ENCODE results near the gene TRABD2A. TPM values are rescaled to one million over a fixed set of nuclear protein-coding genes. Genes with fewer than 3 reads are reported as not detected.

Gene TRABD2A
- total RNA-seq, 1 experiment from 2014 or later, result 1.7 TPM

DNA sequence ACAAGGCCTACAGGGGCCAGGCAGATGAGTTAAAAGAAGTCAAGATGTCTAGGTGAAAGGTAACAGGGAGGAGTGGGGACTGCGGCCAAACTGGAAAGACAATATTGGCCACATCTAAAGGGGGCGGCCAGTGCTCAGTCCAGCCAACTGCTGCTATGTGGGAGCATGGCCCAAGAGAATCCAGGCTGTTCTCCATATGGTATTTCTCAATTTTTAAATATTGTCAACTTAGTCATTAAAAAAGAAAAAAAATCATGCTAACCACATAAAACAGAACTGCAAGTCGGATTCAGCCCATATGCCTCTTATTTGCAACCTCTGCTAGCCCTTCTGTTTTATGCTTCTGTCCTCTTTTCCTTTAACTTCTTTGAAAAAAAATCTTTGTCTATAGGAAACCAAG lies 14.8 kb downstream of the TRABD2A start:
- Histone ChIP-seq H2AFZ (ENCODE audit: low read length) (no peak overlapping the region), H3K18ac (ENCODE audit: insufficient read length, low read depth, low read length) (no peak overlapping the region), H3K4ac (ENCODE audit: low read depth, low read length) (no peak overlapping the region), H3K27me3 (ENCODE audit: insufficient read depth, low read length) (no peaks in the 10 kb centered on the region), H2BK20ac (ENCODE audit: low read depth, low read length, poor library complexity, severe bottlenecking) (no peak overlapping the region), H3K14ac (ENCODE audit: insufficient read depth, low read length) (no peak overlapping the region), H3K23me2 (ENCODE audit: insufficient read length, low read depth, low read length, poor library complexity, severe bottlenecking) (no peaks in the 10 kb centered on the region), H3K9me3 (ENCODE audit: control insufficient read depth, low read depth, low read length) (no peaks in the 10 kb centered on the region), H3K27ac (ENCODE audit: insufficient read length, low read depth, low read length) (no peak overlapping the region), H3K56ac (ENCODE audit: insufficient read length, low read depth, low read length) (no peak overlapping the region), H4K20me1 (ENCODE audit: control insufficient read depth, insufficient read depth, insufficient read length) (no peaks in the 10 kb centered on the region), H3K4me1 (ENCODE audit: insufficient read depth, low read length) (no peaks in the 10 kb centered on the region), H3K9ac (ENCODE audit: extremely low read depth, insufficient read length, low read length) (no peak overlapping the region), H3K79me1 (ENCODE audit: insufficient read depth, low read depth, low read length, poor library complexity, severe bottlenecking) (no peaks in the 10 kb centered on the region), H4K91ac (ENCODE audit: insufficient read length, low read depth, low read length) (no peak overlapping the region), H2AK5ac (ENCODE audit: insufficient read length, low read length) (no peak overlapping the region), H2BK5ac (ENCODE audit: insufficient read length, low read length) (no peak overlapping the region), H3K23ac (ENCODE audit: insufficient read length, low read depth, low read length) (no peak overlapping the region), H4K8ac (replicated peaks; ENCODE audit: insufficient read length, low read depth, low read length) (no peak overlapping the region), H3K4me2 (ENCODE audit: insufficient read depth, insufficient read length, low read length) (no peak overlapping the region), H2BK15ac (ENCODE audit: low read depth, low read length) (no peak overlapping the region), H4K5ac (ENCODE audit: insufficient read length, low read depth, low read length) (no peak overlapping the region), H2BK120ac (ENCODE audit: low read depth, low read length, poor library complexity, severe bottlenecking) (no peak overlapping the region), H2BK12ac (ENCODE audit: insufficient read length, low read depth, low read length) (no peak overlapping the region), H3K79me2 (ENCODE audit: insufficient read depth, low read length) (no peaks in the 10 kb centered on the region), H3T11ph (ENCODE audit: low read length) (no peak overlapping the region)
- Mint-ChIP-seq H3K36me3 (ENCODE audit: insufficient read depth in 1 of 3, low read depth in 3 of 3) (no peaks in the 10 kb centered on the region; a peak in 1 of 7 replicates), H3K27me3 (ENCODE audit: low read depth) (peaks cover 64% of the 10 kb centered on the region), H3K9me3 (peaks cover 0 to 2% of the 10 kb centered on the region in 2 experiments; a peak in 1 of 5 replicates), H3K27ac (no peak overlapping the region), H3K4me1 (peaks cover 11 to 15% of the 10 kb centered on the region in 2 experiments), H3K4me3 (no peak overlapping the region)
- TF ChIP-seq, protein P1, sequence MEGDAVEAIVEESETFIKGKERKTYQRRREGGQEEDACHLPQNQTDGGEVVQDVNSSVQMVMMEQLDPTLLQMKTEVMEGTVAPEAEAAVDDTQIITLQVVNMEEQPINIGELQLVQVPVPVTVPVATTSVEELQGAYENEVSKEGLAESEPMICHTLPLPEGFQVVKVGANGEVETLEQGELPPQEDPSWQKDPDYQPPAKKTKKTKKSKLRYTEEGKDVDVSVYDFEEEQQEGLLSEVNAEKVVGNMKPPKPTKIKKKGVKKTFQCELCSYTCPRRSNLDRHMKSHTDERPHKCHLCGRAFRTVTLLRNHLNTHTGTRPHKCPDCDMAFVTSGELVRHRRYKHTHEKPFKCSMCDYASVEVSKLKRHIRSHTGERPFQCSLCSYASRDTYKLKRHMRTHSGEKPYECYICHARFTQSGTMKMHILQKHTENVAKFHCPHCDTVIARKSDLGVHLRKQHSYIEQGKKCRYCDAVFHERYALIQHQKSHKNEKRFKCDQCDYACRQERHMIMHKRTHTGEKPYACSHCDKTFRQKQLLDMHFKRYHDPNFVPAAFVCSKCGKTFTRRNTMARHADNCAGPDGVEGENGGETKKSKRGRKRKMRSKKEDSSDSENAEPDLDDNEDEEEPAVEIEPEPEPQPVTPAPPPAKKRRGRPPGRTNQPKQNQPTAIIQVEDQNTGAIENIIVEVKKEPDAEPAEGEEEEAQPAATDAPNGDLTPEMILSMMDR (conservative IDR thresholded peaks at IDR 0.05), result no peak
- WGBS (ENCODE audit: extremely low coverage, insufficient read length, low lambda C conversion rate), result no CpG with 5 or more reads among the region's 3 CpGs
- DNase-seq, result no peak
